Measurements from ENCODE around the gene TCF12.

- no peak for TF ChIP-seq CTCF (IDR thresholded peaks at IDR 0.05; ENCODE audit: insufficient read depth, low read length)
- no peak for TF ChIP-seq POLR2AphosphoS5 (IDR thresholded peaks at IDR 0.05; ENCODE audit: low read depth)
- TF ChIP-seq SPI1 (IDR thresholded peaks at IDR 0.05; ENCODE audit: borderline replicate concordance, low read depth) = no peak
- no peak for TF ChIP-seq GABPA (IDR thresholded peaks at IDR 0.05; ENCODE audit: low read depth)
These were observed 371.7 kb downstream of the TCF12 start for GRCh38 chr15:57290187-57290586.

All from HL-60 (cell line).